Left lobe of liver (tissue), 1 donor: ENCODE data around the gene USP17L15. TPM values are rescaled to one million over a fixed set of nuclear protein-coding genes. Genes with fewer than 3 reads are reported as not detected.

Experiments
- total RNA-seq: library from RNA; stranded (reverse); gene quantifications from one replicate; pipeline ENCODE4 v1.2.1, GENCODE V29; 2021
- donor health status: DM: no; HTN: yes; CAD: no.

The USP17L15 gene
- total RNA-seq, 1 donor from 2014 or later: not detected

Other genes starting within 250 kb of the USP17L15 start
- gene FAM90A26, start 64.0 kb upstream of the USP17L15 start, total RNA-seq: not detected
- not detected for gene USP17L10, start 23.7 kb upstream of the USP17L15 start, total RNA-seq
- gene USP17L11, start 19.0 kb upstream of the USP17L15 start, total RNA-seq: not detected
- not detected for gene USP17L12, start 14.2 kb upstream of the USP17L15 start, total RNA-seq
- not detected for gene USP17L13, start 9.5 kb upstream of the USP17L15 start, total RNA-seq
- not detected for gene USP17L17, start 9.5 kb downstream of the USP17L15 start, total RNA-seq
- not detected for gene USP17L18, start 14.2 kb downstream of the USP17L15 start, total RNA-seq
- gene USP17L19, start 19.0 kb downstream of the USP17L15 start, total RNA-seq: not detected
- not detected for gene USP17L20, start 23.7 kb downstream of the USP17L15 start, total RNA-seq
- gene USP17L21, start 28.5 kb downstream of the USP17L15 start, total RNA-seq: not detected
- gene USP17L22, start 33.2 kb downstream of the USP17L15 start, total RNA-seq: not detected
- not detected for gene USP17L24, start 90.8 kb downstream of the USP17L15 start, total RNA-seq
- gene USP17L25, start 95.5 kb downstream of the USP17L15 start, total RNA-seq: not detected
- gene USP17L26, start 100.3 kb downstream of the USP17L15 start, total RNA-seq: not detected
- gene USP17L5, start 105.0 kb downstream of the USP17L15 start, total RNA-seq: not detected
- gene USP17L27, start 109.8 kb downstream of the USP17L15 start, total RNA-seq: not detected
- not detected for gene USP17L28, start 114.5 kb downstream of the USP17L15 start, total RNA-seq
- gene USP17L29, start 119.3 kb downstream of the USP17L15 start, total RNA-seq: not detected
- not detected for gene USP17L30, start 128.7 kb downstream of the USP17L15 start, total RNA-seq
- gene DEFB131A, start 210.0 kb downstream of the USP17L15 start, total RNA-seq: not detected